Glomerular visceral epithelial cell (primary cell): ENCODE measurements around the gene GTSE1.

Source experiments
- DNase-seq: peaks from one replicate; pipeline ENCODE4 v3.0.0-alpha.2; 2016; ENCODE audit errors: extremely low spot score

Gene GTSE1

DNA sequence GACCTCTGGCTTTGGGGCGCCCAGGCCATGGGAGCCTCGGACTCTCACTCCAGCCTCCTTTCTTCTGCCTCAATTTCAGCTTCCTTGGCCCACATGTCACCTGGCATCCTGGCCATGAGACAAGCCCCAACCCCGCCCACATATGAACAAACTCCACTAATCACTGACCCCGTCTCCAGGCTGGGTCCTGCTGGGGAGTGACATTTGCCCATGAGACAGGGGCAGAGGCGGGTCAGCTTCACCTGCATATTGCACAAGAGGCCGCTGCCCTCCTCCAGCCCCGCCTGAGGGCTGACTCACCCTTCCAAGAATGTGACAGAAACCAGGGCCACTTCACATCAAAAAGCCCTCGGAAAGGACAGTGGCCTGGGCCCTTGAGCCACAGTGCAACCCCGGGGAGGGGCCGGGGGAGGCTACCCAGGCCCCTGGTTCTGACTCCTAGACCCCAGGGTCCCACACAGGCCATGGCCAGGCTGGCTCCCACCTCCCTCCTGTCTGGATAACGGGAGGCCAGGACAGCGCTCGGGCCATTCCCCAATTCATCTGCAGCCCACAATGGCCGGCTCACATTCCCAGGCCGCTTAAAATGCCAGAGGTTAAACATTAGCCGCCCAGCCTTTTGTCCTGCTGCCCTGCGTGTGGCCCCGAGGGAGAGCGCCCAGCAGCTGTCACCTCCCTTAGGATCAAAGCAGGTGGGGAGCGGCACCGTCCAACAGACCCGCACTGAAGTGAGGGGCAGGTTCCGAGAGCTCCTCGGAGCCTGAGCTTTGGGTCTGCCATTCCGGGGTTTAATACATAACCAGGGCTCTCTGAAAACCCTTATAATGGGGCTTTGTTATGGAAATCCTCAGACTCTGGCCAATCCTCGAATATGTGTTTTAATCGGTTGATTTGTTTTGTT is 81.1 kb downstream of the GTSE1 start:
- peak; percentile 84 for DNase-seq

DNA sequence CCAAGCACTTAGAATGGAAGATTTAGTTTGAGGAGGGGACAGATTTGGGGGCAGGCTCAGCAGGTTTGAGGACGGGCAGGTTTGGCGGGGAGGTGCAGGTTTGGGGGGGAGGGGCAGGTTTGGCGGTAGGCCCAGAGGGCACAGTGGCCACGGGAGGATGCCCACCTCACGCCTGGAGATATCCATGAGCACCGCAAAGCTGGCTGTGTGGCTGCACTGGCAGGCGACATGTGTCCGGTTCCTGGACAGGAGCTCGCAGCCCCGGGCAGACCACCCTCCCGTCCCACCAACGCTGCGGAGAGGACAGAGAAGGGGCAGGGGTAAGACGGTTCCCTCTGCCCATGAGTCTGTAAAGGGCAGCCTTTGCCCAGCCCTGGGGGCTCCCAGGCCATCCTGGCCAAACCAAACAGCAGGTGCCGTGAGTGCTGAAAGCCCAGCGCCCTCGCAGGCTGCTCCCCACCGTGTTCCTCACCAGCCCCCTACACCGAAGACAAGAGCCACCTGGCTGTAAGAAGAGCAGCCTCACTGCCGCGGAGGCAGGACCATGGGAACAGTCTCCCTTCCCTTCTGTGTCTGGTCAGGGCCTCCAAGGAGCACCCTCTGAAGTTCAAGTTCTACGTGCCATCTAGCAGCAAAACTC is 81.9 kb downstream of the GTSE1 start:
- no peak for DNase-seq

DNA sequence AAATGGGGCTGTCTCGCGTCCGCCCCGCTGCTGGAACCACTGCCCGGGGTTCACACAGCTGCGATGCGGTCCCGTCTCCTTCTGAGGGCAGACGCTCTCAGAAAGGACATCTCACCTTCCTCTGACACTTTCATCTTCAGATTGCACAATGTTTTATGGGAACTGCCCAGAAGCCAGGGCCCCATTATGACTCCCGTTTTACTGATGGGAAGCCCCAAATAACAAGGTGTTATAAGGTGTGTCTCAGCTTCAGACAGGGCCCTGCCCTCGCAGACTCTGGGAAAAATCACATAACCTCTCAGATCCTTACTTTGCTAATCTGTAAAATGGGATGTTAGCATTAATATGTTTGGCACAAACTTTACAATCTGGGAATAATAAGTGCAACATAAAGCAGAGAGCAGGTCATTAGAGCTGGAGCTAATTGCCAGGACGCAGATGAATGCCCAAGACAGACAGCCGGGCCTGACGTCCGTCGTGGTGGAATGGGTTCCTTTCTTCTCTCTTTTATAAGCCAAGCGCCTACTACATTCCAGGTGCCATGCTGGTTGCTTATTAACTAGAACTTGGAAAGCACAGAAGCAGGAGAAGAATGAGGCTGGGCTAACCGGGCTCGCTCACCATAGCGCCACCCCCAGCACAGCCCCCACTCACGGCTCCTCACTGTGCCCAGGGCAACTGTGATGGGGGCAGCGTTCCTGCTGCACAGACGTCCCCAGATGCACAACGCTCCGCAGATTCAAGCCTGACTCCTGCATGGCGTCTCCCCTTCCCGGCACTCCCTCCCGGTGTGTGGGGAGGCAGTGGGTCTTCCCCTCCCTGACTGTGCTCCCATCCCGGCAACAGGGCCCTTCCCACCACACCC is 82.6 kb downstream of the GTSE1 start:
- DNase-seq, result peak; percentile 77

DNA sequence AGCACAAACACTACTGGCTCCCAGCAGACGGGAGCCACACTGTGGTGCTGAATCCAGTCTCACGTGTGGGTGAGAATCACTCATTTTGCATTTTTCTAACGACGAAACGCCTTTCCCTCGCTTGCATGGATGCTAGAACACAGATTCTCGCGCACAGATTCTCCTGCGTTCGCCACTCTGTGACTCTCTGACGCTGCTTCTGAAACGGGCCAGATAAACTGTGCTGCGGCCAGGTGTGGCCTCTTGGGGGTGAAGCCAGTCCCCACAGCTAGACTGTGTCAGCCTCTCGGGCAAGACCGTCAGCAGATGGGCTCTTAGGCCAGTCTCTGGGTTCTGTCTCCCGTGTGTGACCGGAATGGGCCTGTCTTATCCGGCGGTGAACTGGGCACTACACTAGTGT is 83.4 kb downstream of the GTSE1 start:
- no peak for DNase-seq
